NCI-H2227 treated with DMSO at 0.1 percent for 48 hours (cell line): ENCODE measurements around the gene CCDC88C.

Experiments
- DNase-seq: peaks from one replicate; lab custom pipeline; 2025; lab: John Stamatoyannopoulos, UW

The CCDC88C gene

GRCh38 chr14:91343051-91343450 lies 74.6 kb downstream of the CCDC88C start:
- DNase-seq, result no peak

- no peak for DNase-seq
These were observed 75.3 kb downstream of the CCDC88C start for GRCh38 chr14:91342206-91342760.

- DNase-seq, result no peak
These were observed 75.9 kb downstream of the CCDC88C start for GRCh38 chr14:91341751-91342154.

- DNase-seq, result no peak
These were observed 76.3 kb downstream of the CCDC88C start for GRCh38 chr14:91341334-91341733.

- DNase-seq, result no peak
These were observed 77.8 kb downstream of the CCDC88C start for GRCh38 chr14:91339671-91340369.

- DNase-seq, result no peak
These were observed 78.5 kb downstream of the CCDC88C start for GRCh38 chr14:91339076-91339475.

GRCh38 chr14:91338379-91338778 lies 79.2 kb downstream of the CCDC88C start:
- DNase-seq, result no peak

- no peak for DNase-seq
These were observed 79.8 kb downstream of the CCDC88C start for GRCh38 chr14:91337699-91338335.

GRCh38 chr14:91336093-91336450 lies 81.5 kb downstream of the CCDC88C start:
- DNase-seq, result no peak

- no peak for DNase-seq
These were observed 82.2 kb downstream of the CCDC88C start for GRCh38 chr14:91335191-91336092.

- no peak for DNase-seq
These were observed 84.0 kb downstream of the CCDC88C start for GRCh38 chr14:91333650-91334039.

GRCh38 chr14:91332986-91333649 lies 84.5 kb downstream of the CCDC88C start:
- no peak for DNase-seq

- DNase-seq, result no peak
These were observed 85.2 kb downstream of the CCDC88C start for GRCh38 chr14:91332171-91332985.

- DNase-seq, result no peak
These were observed 85.9 kb downstream of the CCDC88C start for GRCh38 chr14:91331721-91332120.

- no peak for DNase-seq
These were observed 86.8 kb downstream of the CCDC88C start for GRCh38 chr14:91330856-91331255.

GRCh38 chr14:91330096-91330696 lies 87.4 kb downstream of the CCDC88C start:
- no peak for DNase-seq

- no peak for DNase-seq
These were observed 88.1 kb downstream of the CCDC88C start for GRCh38 chr14:91329486-91330014.

- DNase-seq, result no peak
These were observed 89.1 kb downstream of the CCDC88C start for GRCh38 chr14:91328313-91329050.

GRCh38 chr14:91327661-91328312 lies 89.8 kb downstream of the CCDC88C start:
- no peak for DNase-seq
